Mucosa of gallbladder (tissue), 1 donor: ENCODE measurements around the gene DPP6. TPM values are rescaled to one million over a fixed set of nuclear protein-coding genes. Genes with fewer than 3 reads are reported as not detected.

ENCODE experiments used
- DNase-seq: peaks from one replicate; pipeline ENCODE4 v3.0.0-alpha.2; 2020; ENCODE audit warnings: low spot score
- total RNA-seq: library from RNA; stranded (reverse); gene quantifications from one replicate; pipeline ENCODE4 v1.2.1, GENCODE V29; 2021
- donor health status: DM: no; HTN: no; CAD: no.

The DPP6 gene
- total RNA-seq, 1 donor from 2014 or later, result 0.35 TPM

DNA sequence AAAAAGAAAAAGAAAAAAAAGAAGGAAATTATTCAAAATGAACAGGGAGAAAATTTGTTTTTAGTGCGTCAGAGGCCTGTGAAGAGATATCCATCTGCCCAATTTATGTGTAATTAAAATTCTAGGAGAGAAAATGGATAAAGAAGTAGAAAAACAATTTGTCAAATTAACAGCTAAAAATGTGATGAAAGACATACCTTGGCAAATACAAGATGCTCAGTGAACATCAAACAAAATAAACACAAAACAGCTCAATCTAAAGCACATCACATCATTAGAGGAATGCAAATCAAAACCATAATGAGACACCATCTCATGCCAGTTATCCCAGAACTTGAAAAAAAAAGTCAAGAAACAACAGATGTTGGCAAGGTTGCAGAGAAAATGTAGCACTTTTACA is 477.9 kb downstream of the DPP6 start:
- no peak for DNase-seq

GRCh38 chr7:154532771-154533170 is 480.6 kb downstream of the DPP6 start:
- no peak for DNase-seq

- DNase-seq, result no peak
These were observed 488.4 kb downstream of the DPP6 start for GRCh38 chr7:154540596-154540995.

GRCh38 chr7:154541606-154542005 is 489.4 kb downstream of the DPP6 start:
- no peak for DNase-seq

- no peak for DNase-seq
These were observed 494.9 kb downstream of the DPP6 start for GRCh38 chr7:154546946-154547587.

- no peak for DNase-seq
These were observed 501.6 kb downstream of the DPP6 start for GRCh38 chr7:154553711-154554265.

- no peak for DNase-seq
These were observed 507.3 kb downstream of the DPP6 start for GRCh38 chr7:154559454-154559853.

DNA sequence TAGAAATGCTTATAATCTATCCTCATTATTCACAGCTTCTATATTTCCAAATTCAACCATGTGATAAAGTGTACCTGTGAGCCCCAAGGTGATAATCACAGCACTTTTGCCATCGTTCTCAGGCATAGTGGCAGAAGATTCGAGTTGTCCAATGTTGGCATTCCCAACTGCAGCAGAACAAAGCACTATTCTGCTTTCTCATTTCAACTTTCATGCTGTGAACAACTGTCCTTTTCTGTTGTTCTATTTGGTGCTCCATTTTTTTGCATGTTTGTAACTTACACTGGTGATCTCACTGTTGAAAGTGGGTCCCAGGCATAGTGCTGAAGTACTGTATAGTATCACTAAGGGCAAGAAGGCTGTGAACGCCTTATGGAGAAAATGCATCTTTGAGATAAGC is 512.5 kb downstream of the DPP6 start:
- no peak for DNase-seq

GRCh38 chr7:154566877-154567276 is 514.7 kb downstream of the DPP6 start:
- no peak for DNase-seq

DNA sequence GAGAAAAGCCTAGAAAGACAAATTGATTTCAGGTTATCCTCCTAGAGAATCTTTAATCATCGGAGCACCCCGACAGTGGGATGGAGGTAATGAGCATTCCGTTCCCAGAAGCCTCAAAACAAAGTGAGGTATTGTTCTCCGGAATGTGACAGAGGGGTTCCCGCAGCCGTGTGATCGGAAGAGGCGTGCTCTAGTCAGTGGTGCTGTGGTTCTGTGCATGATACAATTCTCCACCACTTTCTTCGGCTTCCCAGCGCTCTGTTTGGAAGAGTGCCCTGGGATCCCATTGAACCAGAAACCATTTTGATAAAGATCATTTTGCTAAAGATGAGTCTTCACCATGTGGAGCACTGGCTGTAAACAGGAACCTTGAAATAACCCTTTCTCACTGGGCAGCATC is 516.1 kb downstream of the DPP6 start:
- no peak for DNase-seq

DNA sequence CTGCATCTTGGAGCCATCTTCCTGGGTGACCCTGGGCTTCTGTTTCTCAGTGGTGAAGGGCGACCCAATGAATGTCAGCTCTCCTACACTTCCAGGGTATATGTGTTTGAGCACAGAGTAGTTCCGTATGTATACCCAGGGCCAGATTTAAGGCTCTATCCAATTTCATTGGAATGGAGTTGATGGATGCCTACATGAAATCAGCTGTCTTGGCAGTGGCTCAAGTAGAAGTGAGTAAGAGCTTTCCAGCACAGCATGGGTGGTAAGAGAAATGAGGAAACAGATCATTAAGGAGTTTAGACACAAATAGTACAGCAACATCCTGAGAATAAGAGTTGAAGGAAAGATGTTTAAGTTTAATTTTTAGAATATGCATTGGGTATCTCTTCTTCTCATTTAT is 517.7 kb downstream of the DPP6 start:
- no peak for DNase-seq

GRCh38 chr7:154571772-154572171 is 519.6 kb downstream of the DPP6 start:
- no peak for DNase-seq

DNA sequence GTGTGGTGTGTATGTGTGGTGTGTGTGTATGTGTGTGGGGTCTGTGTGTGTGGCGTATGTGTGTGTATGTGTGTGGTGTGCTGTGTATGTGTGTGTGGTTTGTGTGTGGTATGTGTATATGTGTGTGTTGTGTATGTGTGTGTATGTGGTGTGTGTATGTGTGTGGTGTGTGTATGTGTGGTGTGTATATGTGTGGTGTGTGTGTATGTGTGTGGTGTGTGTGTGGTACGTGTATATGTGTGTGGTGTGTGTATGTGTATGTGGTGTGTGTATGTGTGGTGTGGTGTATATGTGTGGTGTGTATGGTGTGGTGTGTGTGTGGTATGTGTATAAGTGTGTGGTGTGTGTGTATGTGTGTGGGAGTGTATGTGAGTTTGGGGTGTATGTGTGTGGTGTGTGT is 522.0 kb downstream of the DPP6 start:
- no peak for DNase-seq

- no peak for DNase-seq
These were observed 523.3 kb downstream of the DPP6 start for GRCh38 chr7:154575497-154575896.

DNA sequence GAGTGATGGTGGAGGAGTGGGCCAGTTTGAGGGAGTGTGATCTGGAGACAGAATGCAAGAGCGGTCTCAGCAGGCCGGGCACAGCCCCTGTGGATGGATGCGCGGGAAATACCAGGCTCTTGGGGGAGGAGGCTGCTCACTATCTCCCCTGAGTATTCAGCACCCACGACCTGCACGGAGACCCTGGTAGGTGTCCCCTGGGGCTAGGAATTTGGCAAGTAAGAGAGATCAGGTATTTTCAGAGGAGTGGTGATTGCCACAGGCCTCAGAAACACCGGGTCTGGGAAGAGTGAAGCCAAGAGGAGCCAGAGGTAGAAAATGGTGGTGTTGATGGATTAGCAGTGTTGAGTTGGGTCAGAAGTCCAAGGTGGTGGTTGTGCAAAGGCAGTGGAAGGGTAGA is 524.4 kb downstream of the DPP6 start:
- no peak for DNase-seq

DNA sequence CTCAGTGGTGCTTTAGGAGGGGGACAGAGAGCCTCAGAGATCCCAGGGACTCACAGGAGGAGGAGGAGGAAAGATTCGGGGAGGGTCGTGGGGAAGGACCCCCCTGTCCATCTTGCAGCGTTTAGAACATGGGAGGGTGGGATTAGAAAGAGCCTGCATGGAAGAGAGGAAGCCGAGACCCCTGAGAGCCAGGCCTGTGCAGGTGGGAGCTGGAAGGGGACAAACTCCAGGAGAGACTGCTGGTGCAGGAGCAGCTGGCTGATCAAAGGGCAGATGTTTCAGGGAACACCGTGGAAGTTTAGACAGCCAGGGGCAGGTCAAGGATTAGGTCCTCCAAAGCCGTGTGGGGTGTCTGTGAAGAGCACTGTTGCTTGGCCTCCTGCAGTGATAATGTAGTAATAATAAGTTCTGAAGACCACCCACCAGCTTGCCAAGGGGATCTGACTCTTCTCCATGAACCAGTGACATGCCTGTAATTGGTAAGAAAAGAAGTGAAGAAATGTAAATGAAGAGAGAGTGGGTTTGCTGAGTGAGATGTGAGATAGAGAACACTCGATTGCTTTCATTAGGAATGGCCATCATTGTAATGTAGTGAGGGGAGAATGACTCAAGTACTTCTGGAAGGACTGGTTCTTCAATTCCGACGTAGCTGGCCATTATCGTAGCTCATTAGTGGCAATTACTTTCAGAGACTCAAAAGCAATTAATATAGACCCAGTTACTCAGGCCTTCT is 525.1 kb downstream of the DPP6 start:
- DNase-seq, result no peak

- DNase-seq, result no peak
These were observed 526.1 kb downstream of the DPP6 start for GRCh38 chr7:154578336-154578735.

DNA sequence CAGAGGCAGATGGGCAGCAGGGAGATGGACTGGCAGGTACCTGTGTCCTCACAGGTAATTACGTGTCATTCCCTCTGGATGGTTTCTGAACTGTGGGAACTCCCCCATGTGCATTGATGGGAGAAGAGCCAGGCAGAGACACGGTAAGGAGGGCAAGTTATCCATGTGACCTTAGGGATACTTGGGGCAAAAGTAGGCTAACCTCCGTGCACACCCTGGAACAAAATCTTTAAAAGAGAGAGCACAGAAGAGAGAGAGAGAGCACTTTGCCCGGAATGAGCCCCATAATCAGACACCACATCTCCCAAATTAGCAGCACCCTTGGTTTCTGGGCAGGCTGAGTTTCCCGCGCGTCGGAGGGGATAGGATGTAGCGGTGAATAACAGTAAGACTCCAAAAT is 527.5 kb downstream of the DPP6 start:
- no peak for DNase-seq

DNA sequence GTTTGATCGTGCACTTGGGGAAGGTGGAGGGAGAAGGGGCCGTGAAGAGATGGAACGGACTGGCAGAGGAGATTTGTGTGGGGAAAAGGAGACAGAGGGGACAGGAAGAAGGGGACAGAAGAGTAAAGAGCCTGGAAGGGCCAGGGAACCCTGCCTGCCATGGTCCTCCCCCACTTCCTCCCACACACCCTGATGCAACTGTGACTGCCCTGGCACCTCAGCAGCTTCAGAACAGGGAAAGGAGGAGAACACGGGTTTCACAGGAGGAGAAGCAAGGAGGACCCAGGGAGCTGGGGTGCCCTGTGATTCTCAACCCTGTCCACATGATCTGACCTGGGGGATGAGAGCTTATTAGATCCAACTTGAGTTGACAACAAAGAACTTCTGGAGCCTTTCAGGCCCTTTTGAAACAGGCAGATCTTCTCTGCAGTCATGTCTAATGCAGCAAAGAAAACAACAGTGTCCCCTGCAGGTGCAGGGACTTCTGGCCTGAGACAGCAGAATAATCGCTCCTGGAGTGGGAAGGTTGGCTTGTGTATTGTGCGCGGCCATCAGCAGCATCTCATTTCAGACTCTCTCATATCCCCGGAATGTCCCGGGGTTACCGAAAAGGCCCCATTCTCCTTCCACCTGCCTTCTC is 529.2 kb downstream of the DPP6 start:
- no peak for DNase-seq

GRCh38 chr7:154583454-154583853 is 531.3 kb downstream of the DPP6 start:
- DNase-seq, result no peak

- DNase-seq, result no peak
These were observed 532.4 kb downstream of the DPP6 start for GRCh38 chr7:154584352-154585252.

- DNase-seq, result no peak
These were observed 535.6 kb downstream of the DPP6 start for GRCh38 chr7:154587792-154588191.
